Medulla oblongata (tissue), 1 donor: Measurements from ENCODE around the gene FRMD8.
"Not testable (repeated sequence)": the region's sequence is repeated elsewhere in the genome, so short reads cannot be mapped to it uniquely, and the experiment has no call there.

Source experiments
- DNase-seq: peaks from one replicate; pipeline ENCODE4 v3.0.0-alpha.2; 2015; ENCODE audit errors: extremely low spot score

FRMD8 gene

DNA sequence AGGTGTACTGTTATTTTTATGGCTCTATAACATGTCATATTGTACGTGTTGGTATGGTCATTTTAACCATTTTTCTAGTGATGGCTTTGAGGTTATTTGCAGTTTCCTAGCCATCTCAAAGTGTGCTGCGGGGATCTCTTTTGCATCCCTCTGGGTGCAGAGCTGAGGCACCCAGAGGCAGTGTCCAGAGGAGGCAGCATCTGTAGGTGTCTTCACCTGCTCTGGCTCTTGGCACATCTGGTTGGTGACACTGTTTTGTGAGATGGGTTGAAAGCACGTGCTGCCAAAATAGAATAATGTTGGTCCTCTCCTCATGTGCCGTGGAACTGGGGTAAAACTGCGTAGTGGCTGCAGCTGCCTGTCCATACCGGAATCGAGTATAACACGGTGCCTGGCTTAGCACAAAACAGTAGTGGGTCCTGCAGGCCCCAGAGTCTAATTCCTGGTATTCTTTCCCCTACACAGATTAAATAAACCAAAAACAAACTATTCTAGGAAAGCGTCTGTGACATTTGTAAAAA lies 49.0 kb downstream of the FRMD8 start:
- no peak for DNase-seq

DNA sequence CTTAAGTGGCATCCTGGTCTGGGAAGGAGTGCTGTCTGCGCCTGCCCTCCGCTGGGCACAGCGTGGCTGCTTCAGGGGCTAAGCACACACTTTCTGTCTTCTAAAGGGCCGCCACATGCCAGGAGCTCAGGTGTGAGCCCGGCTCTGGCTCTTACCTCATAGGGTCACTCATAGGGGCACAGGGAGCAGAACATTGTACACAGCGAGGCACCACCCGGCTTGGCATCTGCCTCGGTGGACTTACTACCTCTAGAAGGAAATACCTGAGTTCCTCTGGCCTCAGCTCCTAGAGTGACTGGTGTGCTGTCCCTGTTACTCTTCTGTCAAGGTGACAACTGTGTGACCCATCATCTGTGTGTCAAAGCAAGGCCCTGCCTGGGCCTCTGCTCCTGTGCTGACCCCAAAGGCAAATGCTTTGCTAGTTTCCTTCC lies 49.6 kb downstream of the FRMD8 start:
- no peak for DNase-seq

- DNase-seq: no peak
These were observed 50.1 kb downstream of the FRMD8 start for GRCh38 chr11:65436412-65437032.

DNA sequence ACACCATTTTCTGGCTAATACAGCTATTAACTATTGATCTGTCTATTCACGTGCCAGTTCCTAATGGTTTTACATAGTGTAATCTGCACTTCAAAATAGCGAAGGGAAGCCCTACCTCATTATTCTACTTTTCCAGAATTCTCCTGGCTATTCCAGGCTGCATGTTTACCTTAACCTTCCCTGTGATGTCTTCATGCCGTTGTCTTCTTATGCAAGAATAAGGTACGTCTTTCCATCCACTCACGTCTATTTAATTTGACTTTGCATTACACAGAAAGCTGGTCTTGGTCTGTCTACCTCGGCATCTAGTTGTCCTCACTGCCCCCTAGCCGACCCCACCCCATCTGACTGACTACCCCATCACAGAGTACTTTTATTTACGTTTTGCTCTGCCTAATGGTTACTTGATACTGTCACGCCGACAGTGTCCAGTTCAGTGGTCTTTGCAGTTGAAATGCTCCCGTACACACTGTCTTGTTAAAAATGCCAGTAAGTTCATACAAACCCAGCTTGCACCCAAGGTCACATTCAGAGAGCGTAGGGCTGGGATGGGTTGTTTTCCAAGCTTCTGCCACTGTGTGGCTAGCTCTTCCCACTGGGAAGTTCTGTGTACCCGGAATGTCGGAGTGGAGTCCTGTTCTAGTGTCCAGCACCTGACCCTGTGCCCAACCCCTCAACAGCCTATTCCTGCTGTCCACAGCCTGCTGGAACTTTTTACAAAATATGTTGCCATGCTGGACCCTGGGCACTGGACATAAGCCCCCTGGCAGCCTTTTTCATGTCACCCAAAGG lies 51.2 kb downstream of the FRMD8 start:
- no peak for DNase-seq

- DNase-seq: no peak
These were observed 52.1 kb downstream of the FRMD8 start for GRCh38 chr11:65438257-65439151.

DNA sequence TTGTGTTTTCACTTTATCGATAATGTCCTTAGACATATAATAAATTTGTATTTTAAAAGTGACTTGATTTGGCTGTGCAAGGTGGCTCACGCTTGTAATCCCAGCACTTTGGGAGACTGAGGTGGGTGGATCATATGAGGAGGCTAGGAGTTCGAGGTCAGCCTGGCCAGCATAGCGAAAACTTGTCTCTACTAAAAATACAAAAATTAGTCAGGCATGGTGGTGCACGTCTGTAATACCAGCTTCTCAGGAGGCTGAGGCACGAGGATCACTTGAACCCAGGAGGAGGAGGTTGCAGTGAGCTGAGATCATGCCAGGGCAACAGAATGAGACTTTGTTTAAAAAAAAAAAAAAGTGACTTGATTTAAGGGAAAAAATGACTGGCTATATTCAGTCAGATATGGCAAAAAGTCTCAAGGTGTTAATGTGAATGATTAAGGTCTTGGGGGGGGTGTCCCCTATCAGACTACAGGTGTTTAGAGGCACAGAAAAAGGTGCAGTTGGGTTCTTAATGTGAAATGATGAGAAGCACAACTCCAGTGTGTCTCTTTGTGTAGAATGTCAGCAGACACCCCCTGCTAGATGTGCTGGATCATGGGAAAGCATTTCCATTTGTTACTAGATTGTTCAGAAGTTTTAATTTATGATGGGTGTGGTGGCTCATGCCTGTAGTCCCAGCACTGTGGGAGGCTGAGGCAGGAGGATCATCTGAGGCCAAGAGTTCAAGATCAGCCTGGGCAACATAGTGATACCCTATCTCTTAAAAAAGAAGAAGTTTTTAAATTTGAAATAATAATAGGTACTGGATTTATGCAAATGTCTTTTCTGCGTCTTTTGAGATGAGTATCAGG lies 53.1 kb downstream of the FRMD8 start:
- peak; percentile 8 for DNase-seq

- peak; percentile 63 for DNase-seq
These were observed 54.5 kb downstream of the FRMD8 start for GRCh38 chr11:65440831-65441499.

DNA sequence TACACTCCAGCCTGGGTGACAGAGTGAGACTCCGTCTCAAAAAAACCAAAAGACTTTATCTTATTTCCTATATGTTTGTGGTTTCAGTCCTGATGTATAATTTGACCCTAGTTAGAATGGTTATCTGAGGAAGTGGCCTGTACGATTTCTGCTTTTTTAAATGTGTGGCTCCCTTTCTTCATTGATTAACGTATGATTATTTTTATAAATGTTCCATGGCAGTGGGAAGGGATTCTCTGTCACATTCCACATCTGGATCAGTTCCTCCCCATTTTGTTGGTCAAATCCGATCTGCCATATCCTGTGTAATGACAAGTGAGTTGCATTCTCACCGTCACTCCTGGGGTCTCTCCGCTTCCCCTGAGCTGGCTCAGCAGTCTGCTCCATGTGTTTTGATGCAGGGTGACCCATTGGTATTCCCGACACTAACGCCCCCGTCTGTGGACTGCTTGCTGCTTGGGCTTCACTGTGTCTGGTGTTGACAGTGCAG lies 56.5 kb downstream of the FRMD8 start:
- DNase-seq: peak; percentile 14

GRCh38 chr11:65444314-65445051 lies 58.0 kb downstream of the FRMD8 start:
- DNase-seq: no peak

- DNase-seq: no peak
These were observed 58.7 kb downstream of the FRMD8 start for GRCh38 chr11:65445101-65445603.

DNA sequence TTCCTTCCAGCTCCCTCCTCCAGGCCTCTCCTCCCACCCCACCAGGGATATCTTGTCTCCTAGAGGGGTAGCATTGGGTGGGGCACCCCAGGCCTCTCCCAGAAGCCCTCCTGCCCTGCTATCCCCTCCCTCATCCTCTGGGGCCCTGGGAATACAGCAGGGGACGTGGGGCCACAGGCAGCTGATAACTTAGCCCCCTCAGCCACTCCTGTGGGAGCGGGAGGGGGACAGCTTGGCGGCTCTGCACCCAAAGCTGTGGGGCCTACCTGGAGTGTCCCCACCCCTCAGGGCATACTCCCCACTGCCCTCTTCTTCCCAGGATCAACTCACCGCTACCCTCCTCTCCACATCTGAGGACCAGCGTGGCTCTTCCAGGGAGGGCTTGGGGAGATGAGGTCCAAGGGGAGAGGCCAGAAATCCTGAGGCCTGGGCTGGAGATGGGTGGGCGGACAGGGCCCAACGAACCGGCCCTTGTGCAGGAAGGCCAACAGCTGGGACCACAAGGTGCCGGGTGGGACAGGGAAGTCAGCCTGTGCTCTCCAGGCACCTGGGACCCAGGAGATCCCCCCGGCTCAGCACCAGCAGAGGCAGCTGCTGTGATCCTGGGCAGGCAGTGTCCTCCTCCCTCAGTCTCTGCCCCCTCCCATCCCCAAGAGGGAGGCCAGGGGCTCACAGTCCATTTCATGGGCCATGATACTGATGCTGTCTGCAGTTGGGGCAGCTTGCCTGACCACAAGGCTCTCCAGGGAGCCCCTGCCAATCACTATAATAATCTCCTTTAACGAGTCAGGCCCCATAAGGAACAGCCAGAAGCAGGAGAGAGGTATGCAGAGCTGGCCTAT lies 59.4 kb downstream of the FRMD8 start:
- DNase-seq: no peak

GRCh38 chr11:65446446-65447277 lies 60.2 kb downstream of the FRMD8 start:
- peak; percentile 16 for DNase-seq

GRCh38 chr11:65448074-65448417 lies 61.6 kb downstream of the FRMD8 start:
- no peak for DNase-seq

DNA sequence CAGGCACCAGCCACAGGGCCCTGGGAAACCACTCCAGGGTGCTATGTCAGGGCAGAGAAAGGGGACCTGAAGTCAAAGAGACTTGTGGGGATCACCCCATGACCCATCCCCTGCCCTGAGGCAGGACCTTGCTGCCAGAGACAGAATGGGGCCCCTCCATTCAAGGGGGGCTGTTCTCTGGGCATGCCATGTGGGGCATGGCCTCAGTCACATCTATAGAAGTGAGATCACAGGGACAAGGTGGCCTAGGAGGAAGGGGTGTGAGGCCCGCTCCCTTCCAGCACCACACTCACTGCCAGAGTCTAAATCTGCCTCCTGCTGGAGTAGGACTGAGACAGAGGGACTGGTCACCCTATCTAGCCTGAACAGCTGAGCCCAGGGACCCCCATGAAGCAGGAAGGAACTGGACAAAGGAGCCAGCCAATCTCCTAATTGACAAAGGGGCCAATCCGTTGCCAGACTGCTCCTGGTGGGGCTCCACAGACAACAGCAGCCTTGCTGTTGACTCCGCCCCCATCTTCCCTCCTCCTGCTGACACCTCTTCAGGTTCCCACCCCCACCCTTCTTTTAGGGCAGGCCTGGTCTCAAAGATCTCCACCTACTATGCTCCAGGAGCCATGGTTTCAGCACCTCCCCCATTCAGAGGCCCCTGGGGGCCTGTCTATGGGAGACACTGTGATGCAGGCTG lies 62.1 kb downstream of the FRMD8 start:
- DNase-seq: no peak

- DNase-seq: not testable (repeated sequence)
These were observed 64.9 kb downstream of the FRMD8 start for GRCh38 chr11:65451301-65451700.

DNA sequence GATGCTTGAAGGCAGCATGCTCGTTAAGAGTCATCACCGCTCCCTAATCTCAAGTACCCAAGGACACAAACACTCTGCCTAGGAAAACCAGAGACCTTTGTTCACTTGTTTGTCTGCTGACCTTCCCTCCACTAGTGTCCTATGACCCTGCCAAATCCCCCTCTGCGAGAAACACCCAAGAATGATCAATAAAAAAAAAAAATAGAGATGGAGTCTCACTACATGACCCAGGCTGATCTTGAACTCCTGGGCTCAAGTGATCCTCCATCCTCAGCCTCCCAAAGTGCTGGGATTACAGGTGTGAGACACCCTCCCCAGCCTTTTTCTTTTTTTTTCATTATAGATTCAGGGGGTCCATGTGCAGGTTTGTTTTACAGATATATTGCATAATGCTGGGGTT lies 65.8 kb downstream of the FRMD8 start:
- not testable (repeated sequence) for DNase-seq

- no peak for DNase-seq
These were observed 66.5 kb downstream of the FRMD8 start for GRCh38 chr11:65452806-65453490.
